ENCODE measurements around the gene ACY1.

ACY1 gene

GRCh38 chr3:52001443-52001974, 18.2 kb downstream of the ACY1 start:
- Histone ChIP-seq H3K27me3 (ENCODE audit: insufficient read depth, poor library complexity, severe bottlenecking) (no peaks in the 10 kb centered on the region), H3K4me3 (replicated peaks; ENCODE audit: insufficient read depth, low read length) (no peak overlapping the region), H3K27ac (replicated peaks) (no peak overlapping the region)
- no peak for TF ChIP-seq POLR2AphosphoS5 (IDR thresholded peaks at IDR 0.05; ENCODE audit: low read depth)
- peak; percentile 64 for TF ChIP-seq CTCF (IDR thresholded peaks at IDR 0.05; ENCODE audit: insufficient read depth, low read length)
- DNase-seq (ENCODE audit: low read depth in 1 of 2, low spot score in 1 of 2): peak; percentile 61 to 71

GRCh38 chr3:52002748-52003147, 19.4 kb downstream of the ACY1 start:
- DNase-seq (ENCODE audit: low read depth in 1 of 2, low spot score in 1 of 2): no peak
- no peak for TF ChIP-seq POLR2AphosphoS5 (IDR thresholded peaks at IDR 0.05; ENCODE audit: low read depth)
- no peak for TF ChIP-seq REST (IDR thresholded peaks at IDR 0.05; ENCODE audit: insufficient replicate concordance, low read depth)
- no peak for TF ChIP-seq SPI1 (IDR thresholded peaks at IDR 0.05; ENCODE audit: borderline replicate concordance, low read depth)
- no peak for TF ChIP-seq CTCF (IDR thresholded peaks at IDR 0.05; ENCODE audit: insufficient read depth, low read length)
- no peak for TF ChIP-seq GABPA (IDR thresholded peaks at IDR 0.05; ENCODE audit: low read depth)
- H3K27ac ChIP-seq (replicated peaks): no peak overlapping the region
- H3K27me3 ChIP-seq (ENCODE audit: insufficient read depth, poor library complexity, severe bottlenecking): no peaks in the 10 kb centered on the region
- H3K4me3 ChIP-seq (replicated peaks; ENCODE audit: insufficient read depth, low read length): no peak overlapping the region

GRCh38 chr3:52004163-52004787, 20.9 kb downstream of the ACY1 start:
- no peaks in the 10 kb centered on the region for H3K27me3 ChIP-seq (ENCODE audit: insufficient read depth, poor library complexity, severe bottlenecking)
- TF ChIP-seq POLR2AphosphoS5 (IDR thresholded peaks at IDR 0.05; ENCODE audit: low read depth): no peak
- no peak for TF ChIP-seq GABPA (IDR thresholded peaks at IDR 0.05; ENCODE audit: low read depth)
- no peak for TF ChIP-seq REST (IDR thresholded peaks at IDR 0.05; ENCODE audit: insufficient replicate concordance, low read depth)
- no peak for TF ChIP-seq CTCF (IDR thresholded peaks at IDR 0.05; ENCODE audit: insufficient read depth, low read length)
- no peak for TF ChIP-seq SPI1 (IDR thresholded peaks at IDR 0.05; ENCODE audit: borderline replicate concordance, low read depth)
- no peak overlapping the region for H3K4me3 ChIP-seq (replicated peaks; ENCODE audit: insufficient read depth, low read length)
- no peak overlapping the region for H3K27ac ChIP-seq (replicated peaks)
- no peak for DNase-seq (ENCODE audit: low read depth in 1 of 2, low spot score in 1 of 2)
